ENCODE measurements around the gene RPAP2.

The RPAP2 gene

DNA sequence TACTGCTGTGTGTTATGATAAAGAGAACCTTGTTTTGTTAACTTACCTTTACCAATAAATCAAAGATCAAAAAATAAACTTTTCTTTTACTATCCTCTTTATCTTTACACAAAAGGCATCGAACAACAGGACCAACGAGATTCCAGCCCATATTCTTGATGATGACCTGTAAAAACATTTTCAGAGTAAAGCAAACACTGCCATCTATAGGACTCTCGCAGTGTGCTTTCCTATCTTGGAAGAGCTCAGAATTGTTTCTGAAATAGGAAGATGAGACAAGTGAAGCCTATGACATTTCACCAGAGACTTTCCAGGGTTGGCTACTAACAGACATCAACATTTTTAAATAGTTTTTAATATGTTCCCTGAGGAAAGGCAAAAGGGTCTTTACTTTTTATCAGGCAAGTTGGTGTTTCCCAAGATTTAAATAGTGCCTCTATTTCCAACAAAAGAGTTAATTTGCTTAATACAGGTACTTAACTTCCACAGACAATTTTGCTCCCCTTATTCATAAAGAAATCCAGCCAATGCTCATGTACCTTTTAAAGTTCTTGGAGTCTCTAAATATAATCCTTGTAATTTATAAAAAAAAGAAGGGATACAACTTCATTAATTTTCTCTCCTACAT lies 7.4 kb upstream of the RPAP2 start:
- Histone ChIP-seq H3K36me3 (ENCODE audit: insufficient read depth, low read length) (peaks cover 54% of the 10 kb centered on the region), H3K27me3 (ENCODE audit: insufficient read depth, low read length) (no peaks in the 10 kb centered on the region), H3K4me1 (ENCODE audit: insufficient read depth, low read length, severe bottlenecking) (no peaks in the 10 kb centered on the region), H3K79me2 (ENCODE audit: insufficient read depth, low read length) (no peaks in the 10 kb centered on the region), H4K20me1 (ENCODE audit: insufficient read depth, low read length) (no peaks in the 10 kb centered on the region), H3K4me3 (ENCODE audit: low read depth, low read length, poor library complexity, severe bottlenecking) (no peak overlapping the region), H3K9me3 (ENCODE audit: low read length) (no peaks in the 10 kb centered on the region), H3K9me2 (ENCODE audit: low read depth, low read length) (no peaks in the 10 kb centered on the region), H3K4me2 (ENCODE audit: low read length) (no peak overlapping the region), H2AFZ (ENCODE audit: low read length) (no peak overlapping the region), H3K9ac (ENCODE audit: low read length) (no peak overlapping the region), H3K27ac (ENCODE audit: low read depth, low read length, poor library complexity, severe bottlenecking) (no peak overlapping the region), H3F3A (ENCODE audit: insufficient read depth, low read length) (no peaks in the 10 kb centered on the region)
- no peak for TF ChIP-seq EZH2 (IDR thresholded peaks at IDR 0.05; ENCODE audit: borderline replicate concordance, low read length)
- TF ChIP-seq CTCF (IDR thresholded peaks at IDR 0.05; ENCODE audit: low read length) = peak; percentile 74

- no peaks in the 10 kb centered on the region for H3K27me3 ChIP-seq (ENCODE audit: insufficient read depth, low read length)
- H3K9me3 ChIP-seq (ENCODE audit: low read length) = no peaks in the 10 kb centered on the region
- H3K4me1 ChIP-seq (ENCODE audit: insufficient read depth, low read length, severe bottlenecking) = peaks cover 22% of the 10 kb centered on the region
- peak overlapping the region; percentile 85 for H3K9ac ChIP-seq (ENCODE audit: low read length)
- H3F3A ChIP-seq (ENCODE audit: insufficient read depth, low read length) = no peaks in the 10 kb centered on the region
- H3K36me3 ChIP-seq (ENCODE audit: insufficient read depth, low read length) = peaks cover 28% of the 10 kb centered on the region; the same call in 1 of the 2 replicates
- H3K9me2 ChIP-seq (ENCODE audit: low read depth, low read length) = no peaks in the 10 kb centered on the region
- H3K4me3 ChIP-seq (ENCODE audit: low read depth, low read length, poor library complexity, severe bottlenecking) = peak overlapping the region; percentile 100
- H2AFZ ChIP-seq (ENCODE audit: low read length) = no peak overlapping the region
- H3K79me2 ChIP-seq (ENCODE audit: insufficient read depth, low read length) = peaks cover 29% of the 10 kb centered on the region
- TF ChIP-seq EZH2 (IDR thresholded peaks at IDR 0.05; ENCODE audit: borderline replicate concordance, low read length) = no peak
- TF ChIP-seq CTCF (IDR thresholded peaks at IDR 0.05; ENCODE audit: low read length) = no peak; the same call in 1 of the 2 replicates
- peak overlapping the region; percentile 71 for H3K27ac ChIP-seq (ENCODE audit: low read depth, low read length, poor library complexity, severe bottlenecking)
- H4K20me1 ChIP-seq (ENCODE audit: insufficient read depth, low read length) = no peaks in the 10 kb centered on the region
- peak overlapping the region; percentile 100 for H3K4me2 ChIP-seq (ENCODE audit: low read length)
These were observed 666 bp upstream of the RPAP2 start for GRCh38 chr1:92298213-92298572.

GRCh38 chr1:92299477-92300150 lies 755 bp downstream of the RPAP2 start:
- H3K27ac ChIP-seq (ENCODE audit: low read depth, low read length, poor library complexity, severe bottlenecking) = peak overlapping the region; percentile 71
- H3F3A ChIP-seq (ENCODE audit: insufficient read depth, low read length) = no peaks in the 10 kb centered on the region
- H3K79me2 ChIP-seq (ENCODE audit: insufficient read depth, low read length) = peaks cover 29% of the 10 kb centered on the region
- no peaks in the 10 kb centered on the region for H3K9me2 ChIP-seq (ENCODE audit: low read depth, low read length)
- peak overlapping the region; percentile 100 for H3K4me3 ChIP-seq (ENCODE audit: low read depth, low read length, poor library complexity, severe bottlenecking)
- H3K4me2 ChIP-seq (ENCODE audit: low read length) = peak overlapping the region; percentile 100
- TF ChIP-seq CTCF (IDR thresholded peaks at IDR 0.05; ENCODE audit: low read length) = no peak
- no peaks in the 10 kb centered on the region for H3K27me3 ChIP-seq (ENCODE audit: insufficient read depth, low read length)
- peaks cover 22% of the 10 kb centered on the region for H3K4me1 ChIP-seq (ENCODE audit: insufficient read depth, low read length, severe bottlenecking)
- no peaks in the 10 kb centered on the region for H4K20me1 ChIP-seq (ENCODE audit: insufficient read depth, low read length)
- no peaks in the 10 kb centered on the region for H3K9me3 ChIP-seq (ENCODE audit: low read length)
- peaks cover 33% of the 10 kb centered on the region for H3K36me3 ChIP-seq (ENCODE audit: insufficient read depth, low read length)
- peak overlapping the region; percentile 85 for H3K9ac ChIP-seq (ENCODE audit: low read length)
- peak overlapping the region; percentile 67; the same call in 1 of the 2 replicates for H2AFZ ChIP-seq (ENCODE audit: low read length)
